ENCODE results near the gene BCKDHB.

DNA sequence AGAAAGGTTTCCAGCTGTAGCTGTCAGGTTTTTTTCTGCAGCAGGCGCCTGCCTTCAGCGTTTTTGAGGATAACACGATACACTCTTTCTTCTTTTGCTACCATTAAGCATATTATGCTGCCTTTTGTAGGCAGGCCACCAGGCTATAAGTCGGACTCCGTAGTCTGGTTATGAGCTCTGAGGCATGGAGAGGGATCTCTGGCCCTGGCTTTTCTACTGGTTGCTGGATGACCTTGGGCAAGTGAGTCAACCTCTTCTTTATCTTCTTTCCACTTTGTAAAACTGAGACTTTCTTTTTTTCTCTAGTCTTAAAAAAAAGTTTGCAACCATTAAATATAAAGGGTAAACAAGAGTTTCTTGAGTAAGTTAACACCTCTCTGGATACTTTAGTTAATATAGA lies 120.2 kb downstream of the BCKDHB start:
- TF ChIP-seq, protein P1, sequence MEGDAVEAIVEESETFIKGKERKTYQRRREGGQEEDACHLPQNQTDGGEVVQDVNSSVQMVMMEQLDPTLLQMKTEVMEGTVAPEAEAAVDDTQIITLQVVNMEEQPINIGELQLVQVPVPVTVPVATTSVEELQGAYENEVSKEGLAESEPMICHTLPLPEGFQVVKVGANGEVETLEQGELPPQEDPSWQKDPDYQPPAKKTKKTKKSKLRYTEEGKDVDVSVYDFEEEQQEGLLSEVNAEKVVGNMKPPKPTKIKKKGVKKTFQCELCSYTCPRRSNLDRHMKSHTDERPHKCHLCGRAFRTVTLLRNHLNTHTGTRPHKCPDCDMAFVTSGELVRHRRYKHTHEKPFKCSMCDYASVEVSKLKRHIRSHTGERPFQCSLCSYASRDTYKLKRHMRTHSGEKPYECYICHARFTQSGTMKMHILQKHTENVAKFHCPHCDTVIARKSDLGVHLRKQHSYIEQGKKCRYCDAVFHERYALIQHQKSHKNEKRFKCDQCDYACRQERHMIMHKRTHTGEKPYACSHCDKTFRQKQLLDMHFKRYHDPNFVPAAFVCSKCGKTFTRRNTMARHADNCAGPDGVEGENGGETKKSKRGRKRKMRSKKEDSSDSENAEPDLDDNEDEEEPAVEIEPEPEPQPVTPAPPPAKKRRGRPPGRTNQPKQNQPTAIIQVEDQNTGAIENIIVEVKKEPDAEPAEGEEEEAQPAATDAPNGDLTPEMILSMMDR (optimal IDR thresholded peaks at IDR 0.05 in 1 of 3, IDR thresholded peaks at IDR 0.05 in 1 of 3, conservative IDR thresholded peaks at IDR 0.05 in 1 of 3; ENCODE audit: extremely low read depth in 1 of 3, insufficient read depth in 2 of 3, low read length in 3 of 3) = no peak
- TF ChIP-seq EZH2 (IDR thresholded peaks at IDR 0.05; ENCODE audit: low read length) = no peak
